K562 treated with DMSO at 1 percent for 48 hours (cell line): ENCODE data around the gene APC. TPM values are rescaled to one million over a fixed set of nuclear protein-coding genes. Genes with fewer than 3 reads are reported as not detected.

Experiments used
- total RNA-seq: library from RNA; unstranded; fragments of 300-600 nt; gene quantifications from 2 replicates; pipeline ENCODE4 v1.2.3, GENCODE V29; 2022; ENCODE audit warnings: low replicate concordance; ENCODE audit errors: extremely low read depth

APC gene
- total RNA-seq, result not detected in 2 replicates

GRCh38 chr5:112737463-112738190, at the start of gene APC:
Gene APC (plus strand): TSS chr5:112737885. CDS start chr5:112754891, 17,006 bp downstream.

GRCh38 chr5:112860929-112861637, 123.4 kb downstream of the APC start, which contains the start of gene SRP19:
Gene SRP19 (plus strand): TSS chr5:112861287. CDS start chr5:112861377, 90 bp downstream.

Other genes with a start within 250 kb of the APC start
- not detected in 2 replicates for gene SRP19, start 123.4 kb downstream of the APC start, total RNA-seq
- gene REEP5, start 184.3 kb downstream of the APC start, total RNA-seq, result not detected in 2 replicates
- gene DCP2, start 238.9 kb downstream of the APC start, total RNA-seq, result not detected in 2 replicates